Measurements from ENCODE around the gene RAB37. TPM values are rescaled to one million over a fixed set of nuclear protein-coding genes. Genes with fewer than 3 reads are reported as not detected.

Gene RAB37
- total RNA-seq, 1 donor from 2014 or later: 7.4 TPM

GRCh38 chr17:74771319-74771914 is 34.4 kb downstream of the RAB37 start:
- no peak for ATAC-seq
- H3K9me3 ChIP-seq: no peaks in the 10 kb centered on the region
- intact Hi-C loops (cut with DNase I): no loop called here
- H3K36me3 ChIP-seq: peaks cover 64% of the 10 kb centered on the region
- no peak overlapping the region for H3K4me3 ChIP-seq
- no peak overlapping the region for H3K27ac ChIP-seq
- no peak for TF ChIP-seq CTCF (IDR thresholded peaks at IDR 0.05)
- peaks cover 27% of the 10 kb centered on the region for H3K4me1 ChIP-seq
- DNase-seq: no peak
- no peaks in the 10 kb centered on the region for H3K27me3 ChIP-seq (ENCODE audit: low read depth)

- Histone ChIP-seq H3K4me1 (peaks cover 32% of the 10 kb centered on the region), H3K36me3 (peaks cover 64% of the 10 kb centered on the region), H3K27me3 (ENCODE audit: low read depth) (no peaks in the 10 kb centered on the region), H3K4me3 (no peak overlapping the region), H3K9me3 (no peaks in the 10 kb centered on the region), H3K27ac (no peak overlapping the region)
- no peak for ATAC-seq
- intact Hi-C loops (cut with DNase I): no loop called here
- DNase-seq: no peak
- TF ChIP-seq CTCF (IDR thresholded peaks at IDR 0.05): no peak
Measured at GRCh38 chr17:74772053-74772452, 35.0 kb downstream of the RAB37 start.

GRCh38 chr17:74773414-74773813 is 36.4 kb downstream of the RAB37 start:
- Histone ChIP-seq H3K4me3 (no peak overlapping the region), H3K36me3 (peaks cover 56% of the 10 kb centered on the region), H3K4me1 (peaks cover 37% of the 10 kb centered on the region), H3K27ac (no peak overlapping the region), H3K9me3 (no peaks in the 10 kb centered on the region), H3K27me3 (ENCODE audit: low read depth) (no peaks in the 10 kb centered on the region)
- ATAC-seq: no peak
- no peak for TF ChIP-seq CTCF (IDR thresholded peaks at IDR 0.05)
- intact Hi-C loops (cut with DNase I): no loop called here
- no peak for DNase-seq

- Histone ChIP-seq H3K27me3 (ENCODE audit: low read depth) (no peaks in the 10 kb centered on the region), H3K27ac (no peak overlapping the region), H3K9me3 (no peaks in the 10 kb centered on the region), H3K4me3 (no peak overlapping the region), H3K4me1 (peaks cover 40% of the 10 kb centered on the region), H3K36me3 (peaks cover 51% of the 10 kb centered on the region)
- no peak for ATAC-seq
- DNase-seq: no peak
- no peak for TF ChIP-seq CTCF (IDR thresholded peaks at IDR 0.05)
- intact Hi-C loops (cut with DNase I): no loop called here
Measured at GRCh38 chr17:74773871-74774286, 36.8 kb downstream of the RAB37 start.

- intact Hi-C loops (cut with DNase I): no loop called here
- no peak for DNase-seq
- H3K4me1 ChIP-seq: peaks cover 54% of the 10 kb centered on the region
- peak overlapping the region; percentile 92 for H3K4me3 ChIP-seq
- no peaks in the 10 kb centered on the region for H3K9me3 ChIP-seq
- ATAC-seq: no peak
- peaks cover 39% of the 10 kb centered on the region for H3K36me3 ChIP-seq
- H3K27me3 ChIP-seq (ENCODE audit: low read depth): no peaks in the 10 kb centered on the region
- TF ChIP-seq CTCF (IDR thresholded peaks at IDR 0.05): no peak
- H3K27ac ChIP-seq: peak overlapping the region; percentile 78
Measured at GRCh38 chr17:74775409-74776043, 38.5 kb downstream of the RAB37 start.

Data from lower lobe of right lung (tissue), 2 donors.